ENCODE measurements around the gene ZNF69. TPM values are rescaled to one million over a fixed set of nuclear protein-coding genes. Genes with fewer than 3 reads are reported as not detected.
"Not testable (repeated sequence)": the region's sequence is repeated elsewhere in the genome, so short reads cannot be mapped to it uniquely, and the experiment has no call there.

Gene ZNF69
- total RNA-seq, 2 experiments from 2014 or later = 9.7 to 13.9 TPM

DNA sequence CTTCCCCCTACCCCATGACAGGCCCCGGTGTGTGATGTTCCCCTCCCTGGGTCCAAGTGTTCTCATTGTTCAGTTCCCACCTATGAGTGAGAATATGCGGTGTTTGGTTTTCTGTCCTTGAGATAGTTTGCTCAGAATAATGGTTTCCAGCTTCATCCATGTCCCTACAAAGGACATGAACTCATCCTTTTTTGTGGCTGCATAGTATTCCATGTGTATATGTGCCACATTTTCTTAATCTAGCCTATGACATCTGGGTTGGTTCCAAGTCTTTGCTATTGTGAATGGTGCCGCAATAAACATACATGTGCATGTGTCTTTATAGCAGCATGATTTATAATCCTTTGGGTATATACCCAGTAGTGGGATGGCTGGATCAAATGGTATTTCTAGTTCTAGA, 50.8 kb downstream of the ZNF69 start:
- H3K79me2 ChIP-seq (ENCODE audit: insufficient read depth, low read depth, low read length) = peaks cover 50% of the 10 kb centered on the region; the same call in 1 of the 2 replicates
- POLR2A ChIA-PET = not testable (repeated sequence)

DNA sequence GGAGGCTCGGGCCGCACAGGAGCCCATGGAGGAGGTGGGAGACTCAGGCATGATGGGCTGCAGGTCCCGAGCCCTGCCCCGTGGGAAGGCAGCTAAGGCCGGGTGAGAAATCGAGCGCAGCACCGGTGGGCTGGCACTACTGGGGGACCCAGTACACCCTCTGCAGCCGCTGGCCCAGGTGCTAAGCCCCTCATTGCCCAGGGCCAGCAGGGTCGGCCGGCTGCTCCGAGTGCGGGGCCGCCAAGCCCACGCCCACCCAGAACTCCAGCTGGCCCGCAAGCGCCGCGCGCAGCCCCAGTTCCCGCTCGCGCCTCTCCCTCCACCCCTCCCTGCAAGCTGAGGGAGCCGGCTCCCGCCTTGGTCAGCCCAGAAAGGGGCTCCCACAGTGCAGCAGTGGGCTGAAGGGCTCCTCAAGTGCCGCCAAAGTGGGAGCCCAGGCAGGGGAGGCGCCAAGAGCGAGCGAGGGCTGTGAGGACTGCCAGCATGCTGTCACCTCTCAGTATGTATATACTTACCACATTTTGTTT, 53.8 kb downstream of the ZNF69 start:
- CTCF ChIA-PET (ENCODE audit: unreplicated experiment); POLR2A ChIA-PET: not testable (repeated sequence)
- H3K9me3 ChIP-seq (ENCODE audit: low read length) = peaks cover 37% of the 10 kb centered on the region

More for the DNA sequence above, 50.8 kb downstream of the ZNF69 start:
- H3K9me2 ChIP-seq (ENCODE audit: insufficient read depth, low read length); H3K4me3 ChIP-seq (ENCODE audit: low read depth, low read length, poor library complexity, severe bottlenecking); H4K20me1 ChIP-seq (ENCODE audit: insufficient read depth, low read length); DNase-seq (ENCODE audit: low spot score); intact Hi-C loops (cut with micrococcal nuclease; ENCODE audit: unreplicated experiment); BruUV-seq (replicated peaks); H2AFZ ChIP-seq (ENCODE audit: low read length); CTCF ChIA-PET (ENCODE audit: unreplicated experiment); H3K4me1 ChIP-seq (ENCODE audit: insufficient read depth, low read length, poor library complexity, severe bottlenecking); H3K4me2 ChIP-seq (ENCODE audit: low read length); H3K27ac ChIP-seq (ENCODE audit: low read depth, low read length, poor library complexity, severe bottlenecking): not testable (repeated sequence)
- H3K36me3 ChIP-seq (ENCODE audit: insufficient read depth, low read length) = peaks cover 51% of the 10 kb centered on the region
- peaks cover 35% of the 10 kb centered on the region for H3K9me3 ChIP-seq (ENCODE audit: low read length)

DNA sequence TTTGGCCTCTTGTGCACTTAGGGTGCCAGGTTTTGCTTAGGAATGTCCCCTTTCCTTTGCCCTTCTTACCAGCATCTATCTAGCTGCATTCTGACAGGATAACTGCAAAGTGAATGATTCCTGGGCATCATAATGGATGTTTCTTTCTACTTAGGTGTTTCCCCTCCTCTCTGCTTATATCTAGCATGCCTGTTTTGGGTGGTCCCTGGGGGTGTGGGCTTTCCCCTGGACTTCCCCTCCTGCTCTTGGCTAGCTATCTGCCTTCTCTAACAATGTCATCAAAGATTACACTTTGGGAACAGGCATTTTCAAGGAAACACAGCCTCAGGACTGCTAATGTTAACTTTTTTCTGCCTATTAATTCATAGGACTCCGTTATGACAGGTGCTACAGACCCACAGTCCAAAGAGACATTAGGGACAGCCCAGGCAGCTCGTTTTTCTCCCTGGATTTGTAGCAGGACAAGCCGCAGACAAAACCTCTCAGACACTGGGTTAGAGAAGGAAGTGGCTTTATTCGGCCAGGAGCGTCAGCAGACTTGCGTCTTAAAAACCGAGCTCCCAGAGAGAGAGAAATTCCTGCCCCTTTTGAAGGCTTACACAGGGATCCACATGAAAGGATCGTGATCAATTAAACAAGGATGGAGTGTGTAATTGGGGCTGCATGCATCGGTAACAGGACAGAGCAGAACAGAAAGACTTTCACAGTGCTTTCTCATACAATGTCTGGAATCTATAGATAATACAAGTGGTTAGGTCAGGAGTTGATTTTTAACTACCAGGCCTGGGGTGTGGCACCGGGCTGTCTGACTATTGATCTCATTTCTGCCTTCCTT, 54.6 kb downstream of the ZNF69 start:
- no peak overlapping the region for H3K27ac ChIP-seq (ENCODE audit: low read depth, low read length, poor library complexity, severe bottlenecking)
- no peak overlapping the region for H3K4me3 ChIP-seq (ENCODE audit: low read depth, low read length, poor library complexity, severe bottlenecking)
- peaks cover 38% of the 10 kb centered on the region for H3K9me3 ChIP-seq (ENCODE audit: low read length)
- H3K4me2 ChIP-seq (ENCODE audit: low read length) = no peak overlapping the region
- peaks cover 72% of the 10 kb centered on the region for H3K36me3 ChIP-seq (ENCODE audit: insufficient read depth, low read length)
- H4K20me1 ChIP-seq (ENCODE audit: insufficient read depth, low read length) = no peaks in the 10 kb centered on the region
- H2AFZ ChIP-seq (ENCODE audit: low read length) = no peak overlapping the region
- no peaks in the 10 kb centered on the region for H3K9me2 ChIP-seq (ENCODE audit: insufficient read depth, low read length)
- ChIA-PET POLR2A (no interaction called here), CTCF (ENCODE audit: unreplicated experiment) (no interaction called here)
- TF ChIP-seq, protein P1, sequence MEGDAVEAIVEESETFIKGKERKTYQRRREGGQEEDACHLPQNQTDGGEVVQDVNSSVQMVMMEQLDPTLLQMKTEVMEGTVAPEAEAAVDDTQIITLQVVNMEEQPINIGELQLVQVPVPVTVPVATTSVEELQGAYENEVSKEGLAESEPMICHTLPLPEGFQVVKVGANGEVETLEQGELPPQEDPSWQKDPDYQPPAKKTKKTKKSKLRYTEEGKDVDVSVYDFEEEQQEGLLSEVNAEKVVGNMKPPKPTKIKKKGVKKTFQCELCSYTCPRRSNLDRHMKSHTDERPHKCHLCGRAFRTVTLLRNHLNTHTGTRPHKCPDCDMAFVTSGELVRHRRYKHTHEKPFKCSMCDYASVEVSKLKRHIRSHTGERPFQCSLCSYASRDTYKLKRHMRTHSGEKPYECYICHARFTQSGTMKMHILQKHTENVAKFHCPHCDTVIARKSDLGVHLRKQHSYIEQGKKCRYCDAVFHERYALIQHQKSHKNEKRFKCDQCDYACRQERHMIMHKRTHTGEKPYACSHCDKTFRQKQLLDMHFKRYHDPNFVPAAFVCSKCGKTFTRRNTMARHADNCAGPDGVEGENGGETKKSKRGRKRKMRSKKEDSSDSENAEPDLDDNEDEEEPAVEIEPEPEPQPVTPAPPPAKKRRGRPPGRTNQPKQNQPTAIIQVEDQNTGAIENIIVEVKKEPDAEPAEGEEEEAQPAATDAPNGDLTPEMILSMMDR (conservative IDR thresholded peaks at IDR 0.05; ENCODE audit: low read length) = no peak
- TF ChIP-seq EZH2phosphoT487 (IDR thresholded peaks at IDR 0.05; ENCODE audit: borderline replicate concordance, low read depth, low read length) = no peak
- DNase-seq (ENCODE audit: low spot score) = no peak
- no TSS peak for BruUV-seq (replicated peaks)
- peaks cover 25% of the 10 kb centered on the region; the same call in 1 of the 2 replicates for H3K79me2 ChIP-seq (ENCODE audit: insufficient read depth, low read depth, low read length)
- intact Hi-C loops (cut with micrococcal nuclease; ENCODE audit: unreplicated experiment) = no loop called here
- no peaks in the 10 kb centered on the region for H3K4me1 ChIP-seq (ENCODE audit: insufficient read depth, low read length, poor library complexity, severe bottlenecking)

More for the DNA sequence above, 53.8 kb downstream of the ZNF69 start:
- DNase-seq (ENCODE audit: low spot score); H3K4me3 ChIP-seq (ENCODE audit: low read depth, low read length, poor library complexity, severe bottlenecking); BruUV-seq (replicated peaks); H3K4me1 ChIP-seq (ENCODE audit: insufficient read depth, low read length, poor library complexity, severe bottlenecking); H4K20me1 ChIP-seq (ENCODE audit: insufficient read depth, low read length); H2AFZ ChIP-seq (ENCODE audit: low read length); H3K9me2 ChIP-seq (ENCODE audit: insufficient read depth, low read length); intact Hi-C loops (cut with micrococcal nuclease; ENCODE audit: unreplicated experiment); H3K4me2 ChIP-seq (ENCODE audit: low read length); H3K27ac ChIP-seq (ENCODE audit: low read depth, low read length, poor library complexity, severe bottlenecking): not testable (repeated sequence)
- Histone ChIP-seq H3K79me2 (ENCODE audit: insufficient read depth, low read depth, low read length) (peaks cover 30% of the 10 kb centered on the region; the same call in 1 of the 2 replicates), H3K36me3 (ENCODE audit: insufficient read depth, low read length) (peaks cover 64% of the 10 kb centered on the region)

Data from OCI-LY7 (cell line).